22Rv1 (cell line): Measurements from ENCODE around the gene RSPH9.
"Not testable (repeated sequence)": the region's sequence is repeated elsewhere in the genome, so short reads cannot be mapped to it uniquely, and the experiment has no call there.

ENCODE experiments used
- CTCF ChIP-seq: fragments of 450-650 bp; IDR thresholded peaks from 2 replicates; pipeline ENCODE4 v1.5.1; 2017; ENCODE audit warnings: mild to moderate bottlenecking
- ZFX ChIP-seq: fragments of 450-650 bp; IDR thresholded peaks from 2 replicates; pipeline ENCODE4 v1.6.1; 2017; ENCODE audit warnings: antibody characterized with exemption, borderline replicate concordance

- not testable (repeated sequence) for TF ChIP-seq CTCF, ZFX
Observed at GRCh38 chr6:43652822-43653221, 8.0 kb downstream of the RSPH9 start.
